Measurements from ENCODE around the gene CBARP. TPM values are rescaled to one million over a fixed set of nuclear protein-coding genes. Genes with fewer than 3 reads are reported as not detected.

Gene CBARP
- total RNA-seq, 4 donors from 2014 or later = 0.58 to 1.0 (median 0.99) TPM; not detected in 1

GRCh38 chr19:1237027-1237659, 662 bp downstream of the CBARP start:
- Histone ChIP-seq H3K27me3 (peaks cover 0 to 14% (median 2%) of the 10 kb centered on the region in 4 donors), H3K36me3 (peaks cover 0 to 3% (median 0%) of the 10 kb centered on the region in 4 donors), H3K9me3 (no peaks in the 10 kb centered on the region), H3K27ac (replicated peaks in 1 of 4) (peak overlapping the region in 1 of 4 donors; percentile 57), H3K4me3 (peak overlapping the region; percentile 60 to 62 (median 61)), H3K4me1 (peaks cover 47 to 73% (median 64%) of the 10 kb centered on the region in 4 donors)
- 0% methylated on average over 12 of the region's 60 CpGs for WGBS
- TF ChIP-seq CTCF (IDR thresholded peaks at IDR 0.05) (no peak), POLR2AphosphoS5 (IDR thresholded peaks at IDR 0.05) (no peak), POLR2A (IDR thresholded peaks at IDR 0.05; ENCODE audit: low read depth) (no peak), EP300 (IDR thresholded peaks at IDR 0.05) (no peak)
- intact Hi-C loops (cut with DNase I) = no loop called here
- DNase-seq (ENCODE audit: extremely low spot score) = no peak

- Histone ChIP-seq H3K36me3 (peaks cover 0 to 3% (median 0%) of the 10 kb centered on the region in 4 donors), H3K4me1 (peaks cover 48 to 75% (median 65%) of the 10 kb centered on the region in 4 donors), H3K27me3 (peaks cover 0 to 14% (median 2%) of the 10 kb centered on the region in 4 donors), H3K4me3 (peak overlapping the region; percentile 60 to 62 (median 61)), H3K27ac (replicated peaks in 1 of 4) (peak overlapping the region in 1 of 4 donors; percentile 57), H3K9me3 (no peaks in the 10 kb centered on the region)
- no CpG with 5 or more reads among the region's 42 CpGs for WGBS
- DNase-seq (ENCODE audit: extremely low spot score) = no peak
- TF ChIP-seq POLR2A (IDR thresholded peaks at IDR 0.05; ENCODE audit: low read depth) (no peak), EP300 (IDR thresholded peaks at IDR 0.05) (no peak), CTCF (IDR thresholded peaks at IDR 0.05) (no peak), POLR2AphosphoS5 (IDR thresholded peaks at IDR 0.05) (no peak)
- intact Hi-C loops (cut with DNase I) = no loop called here
These were observed 1.2 kb downstream of the CBARP start for GRCh38 chr19:1236576-1236975.

GRCh38 chr19:1235625-1236538, 1.9 kb downstream of the CBARP start:
- intact Hi-C loops (cut with DNase I) = no loop called here
- 83% methylated on average over 20 of the region's 39 CpGs for WGBS
- no peak for TF ChIP-seq POLR2AphosphoS5 (IDR thresholded peaks at IDR 0.05)
- H3K9me3 ChIP-seq = no peaks in the 10 kb centered on the region
- H3K27ac ChIP-seq (replicated peaks in 1 of 4) = no peak overlapping the region
- peak overlapping the region in 1 of 4 donors; percentile 60 for H3K4me3 ChIP-seq
- peaks cover 0 to 14% (median 2%) of the 10 kb centered on the region in 4 donors for H3K27me3 ChIP-seq
- H3K36me3 ChIP-seq = peaks cover 0 to 3% (median 0%) of the 10 kb centered on the region in 4 donors
- no peak for DNase-seq (ENCODE audit: extremely low spot score)
- peaks cover 43 to 70% (median 58%) of the 10 kb centered on the region in 4 donors for H3K4me1 ChIP-seq

- peaks cover 0 to 3% (median 0%) of the 10 kb centered on the region in 4 donors for H3K36me3 ChIP-seq
- intact Hi-C loops (cut with DNase I) = no loop called here
- H3K9me3 ChIP-seq = no peaks in the 10 kb centered on the region
- peaks cover 0 to 14% (median 2%) of the 10 kb centered on the region in 4 donors for H3K27me3 ChIP-seq
- no peak for DNase-seq (ENCODE audit: extremely low spot score)
- H3K27ac ChIP-seq (replicated peaks in 1 of 4) = no peak overlapping the region
- 95% methylated on average over 17 of the region's 43 CpGs for WGBS
- H3K4me1 ChIP-seq = peaks cover 35 to 61% (median 50%) of the 10 kb centered on the region in 4 donors
- TF ChIP-seq CTCF (IDR thresholded peaks at IDR 0.05) = no peak
- TF ChIP-seq POLR2AphosphoS5 (IDR thresholded peaks at IDR 0.05) = no peak
- TF ChIP-seq POLR2A (IDR thresholded peaks at IDR 0.05; ENCODE audit: low read depth) = no peak
- no peak for TF ChIP-seq EP300 (IDR thresholded peaks at IDR 0.05)
- H3K4me3 ChIP-seq = no peak overlapping the region
These were observed 2.8 kb downstream of the CBARP start for GRCh38 chr19:1234955-1235380.

Measured in esophagus muscularis mucosa (tissue), 4 donors.